K562 (cell line): ENCODE results near the gene FSTL4. TPM values are rescaled to one million over a fixed set of nuclear protein-coding genes. Genes with fewer than 3 reads are reported as not detected.

Experiments used
- ARID1B ChIP-seq: fragments of 450-650 bp; IDR thresholded peaks from 2 replicates; pipeline ENCODE4 v1.6.1; 2016; ENCODE audit warnings: antibody characterized with exemption, mild to moderate bottlenecking, inconsistent platforms
- ARNT ChIP-seq, 2 experiments: fragments of 450-650 bp; IDR thresholded peaks; 2 replicates each; pipeline ENCODE4 v1.6.1; 2016; ENCODE audit warnings: mild to moderate bottlenecking in 1 of 2
- CHD7 ChIP-seq: fragments of 200-600 bp; sonication (generic); IDR thresholded peaks from one replicate; pipeline ENCODE4 v1.6.1; 2012; ENCODE audit warnings: mild to moderate bottlenecking, low read depth, low read length, inconsistent platforms
- CLOCK ChIP-seq: fragments of 250-450 bp; sonication (Bioruptor Pico); IDR thresholded peaks from 2 replicates; pipeline ENCODE4 v1.4.0; 2020; ENCODE audit warnings: mild to moderate bottlenecking, moderate library complexity, borderline replicate concordance
- GABPB1 ChIP-seq: sonication (generic); formaldehyde crosslinking; IDR thresholded peaks from 2 replicates; pipeline ENCODE4 v1.8.0; 2022; ENCODE audit warnings: mild to moderate bottlenecking, missing genetic modification reagents
- MEIS2 ChIP-seq: fragments of 450-650 bp; IDR thresholded peaks from 2 replicates; pipeline ENCODE4 v1.6.1; 2014; ENCODE audit warnings: mild to moderate bottlenecking; ENCODE audit not compliant: partially characterized antibody
- POLR2G ChIP-seq: fragments of 200-400 bp; formaldehyde crosslinking; IDR thresholded peaks from 2 replicates; pipeline ENCODE4 v1.6.1; 2017; ENCODE audit warnings: low read depth, mild to moderate bottlenecking, antibody characterized with exemption, low read length, moderate library complexity
- POLR2H ChIP-seq: IDR thresholded peaks from 2 replicates; pipeline ENCODE4 v1.6.1; 2016; ENCODE audit warnings: missing genetic modification characterization, low read depth, mild to moderate bottlenecking, control low read depth, missing compliant biosample characterization, moderate library complexity
- POU5F1 ChIP-seq: fragments of 150-350 bp; IDR thresholded peaks from 2 replicates; pipeline ENCODE4 v1.6.1; 2014; ENCODE audit warnings: borderline replicate concordance, low read length, low read depth, mild to moderate bottlenecking; ENCODE audit not compliant: partially characterized antibody
- SAFB ChIP-seq: fragments of 200-400 bp; formaldehyde crosslinking; IDR thresholded peaks from 2 replicates; pipeline ENCODE4 v1.6.1; 2017; ENCODE audit warnings: low read depth, low read length, borderline replicate concordance
- ZBTB17 ChIP-seq: fragments of 450-650 bp; formaldehyde crosslinking; IDR thresholded peaks from 2 replicates; pipeline ENCODE4 v1.4.0; 2020; ENCODE audit warnings: mild to moderate bottlenecking
- ZNF324 ChIP-seq: fragments of 250-450 bp; sonication (Bioruptor Pico); IDR thresholded peaks from 2 replicates; pipeline ENCODE4 v1.4.0; 2020; ENCODE audit warnings: mild to moderate bottlenecking
- polyA plus RNA-seq, 8 experiments: library from polyadenylated mRNA; depleted of rRNA in 4 of 8; stranded (reverse) in 5 of 8; unstranded in 3 of 8; fragments of >200 nt; fragmentation: Nextera tagmentation in 2 of 8; fragmentation: Illumina TruSeq in 1 of 8; extraction: Ambion mirVana in 2 of 8; extraction: Trizol in 1 of 8; gene quantifications; 2 replicates each; pipeline versions ENCODE4 v1.2.1 to v1.2.3, GENCODE V29; 2011 to 2014; ENCODE audit warnings: inconsistent platforms in 1 of 8, missing spikeins in 1 of 8
- total RNA-seq, 7 experiments: library from RNA; depleted of rRNA in 6 of 7; stranded (reverse); fragments of >200 nt in 6 of 7; fragmentation: Illumina TruSeq in 2 of 7; extraction: Trizol in 2 of 7; gene quantifications; 2 replicates each; pipeline versions ENCODE4 v1.2.1 to v1.2.3, GENCODE V29; 2011 to 2021; ENCODE audit warnings: low replicate concordance in 1 of 7

FSTL4 gene
- total and polyA plus RNA-seq, 9 of the 15 experiments (the other 6 are each of a cell fraction or from before 2014, with no cell fraction given) = 0.08 to 0.18 (median 0.10) TPM; not detected in 5

- TF ChIP-seq CHD7 = no peak
- no peak for TF ChIP-seq ZNF324 (CRISPR knock-in tag)
- no peak for TF ChIP-seq POLR2H (tag)
- TF ChIP-seq SAFB = no peak
- no peak for TF ChIP-seq GABPB1 (CRISPR knock-in tag)
- TF ChIP-seq CLOCK (CRISPR knock-in tag) = no peak
- TF ChIP-seq ZBTB17 (CRISPR knock-in tag) = no peak
- no peak for TF ChIP-seq ARNT (IDR thresholded peaks at IDR 0.05)
- no peak for TF ChIP-seq POU5F1
- TF ChIP-seq POLR2G = no peak
- TF ChIP-seq MEIS2 = peak; percentile 41
- peak; percentile 44; the same call in 1 of the 2 replicates for TF ChIP-seq ARID1B
These were observed 362.7 kb downstream of the FSTL4 start (continued) for GRCh38 chr5:133249593-133249992.
